Right renal pelvis (tissue), 4 donors: ENCODE data around the gene ANOS1. TPM values are rescaled to one million over a fixed set of nuclear protein-coding genes. Genes with fewer than 3 reads are reported as not detected.

Experiments used
- DNase-seq, 4 donors: peaks; one replicate each; pipeline ENCODE4 v3.0.0-alpha.2; 2013; ENCODE audit warnings: low read depth in 4 of 4, low spot score in 3 of 4, missing footprints in 1 of 4
- polyA plus RNA-seq, 4 donors: library from polyadenylated mRNA; unstranded; fragments of 120-200 nt; gene quantifications; one replicate each; pipeline ENCODE4 v1.2.1, GENCODE V29; 2013; ENCODE audit not compliant: insufficient read length in 4 of 4

Gene ANOS1
- polyA plus RNA-seq, 4 donors: 9.4 to 10.2 (median 9.8) TPM

- DNase-seq: no peak
Measured at GRCh38 chrX:8721536-8721935, 10.4 kb downstream of the ANOS1 start.

- no peak for DNase-seq
Measured at GRCh38 chrX:8720136-8720535, 11.8 kb downstream of the ANOS1 start.

GRCh38 chrX:8717354-8717753 lies 14.6 kb downstream of the ANOS1 start:
- DNase-seq: no peak

- DNase-seq: no peak
Measured at GRCh38 chrX:8714164-8714563, 17.8 kb downstream of the ANOS1 start.

- no peak for DNase-seq
Measured at GRCh38 chrX:8711401-8711800, 20.5 kb downstream of the ANOS1 start.

- no peak for DNase-seq
Measured at GRCh38 chrX:8704184-8704583, 27.8 kb downstream of the ANOS1 start.

- no peak for DNase-seq
Measured at GRCh38 chrX:8692871-8693270, 39.1 kb downstream of the ANOS1 start.

GRCh38 chrX:8689473-8689872 lies 42.5 kb downstream of the ANOS1 start:
- DNase-seq: no peak

- DNase-seq: no peak
Measured at GRCh38 chrX:8688776-8689175, 43.2 kb downstream of the ANOS1 start.

- DNase-seq: no peak
Measured at GRCh38 chrX:8684201-8684965, 47.6 kb downstream of the ANOS1 start.

GRCh38 chrX:8683687-8684086 lies 48.2 kb downstream of the ANOS1 start:
- no peak for DNase-seq

- DNase-seq: no peak
Measured at GRCh38 chrX:8679550-8679949, 52.4 kb downstream of the ANOS1 start.

GRCh38 chrX:8675006-8675630 lies 56.8 kb downstream of the ANOS1 start:
- DNase-seq: no peak

- DNase-seq: no peak
Measured at GRCh38 chrX:8673201-8673600, 58.7 kb downstream of the ANOS1 start.

- DNase-seq: no peak
Measured at GRCh38 chrX:8672176-8672575, 59.8 kb downstream of the ANOS1 start.

- no peak for DNase-seq
Measured at GRCh38 chrX:8668813-8669212, 63.1 kb downstream of the ANOS1 start.

- DNase-seq: no peak
Measured at GRCh38 chrX:8663325-8663724, 68.6 kb downstream of the ANOS1 start.

GRCh38 chrX:8657883-8658282 lies 74.1 kb downstream of the ANOS1 start:
- DNase-seq: no peak

- no peak for DNase-seq
Measured at GRCh38 chrX:8653956-8654355, 78.0 kb downstream of the ANOS1 start.

- no peak for DNase-seq
Measured at GRCh38 chrX:8649969-8650368, 82.0 kb downstream of the ANOS1 start.

- DNase-seq: no peak
Measured at GRCh38 chrX:8647176-8647575, 84.8 kb downstream of the ANOS1 start.

- no peak for DNase-seq
Measured at GRCh38 chrX:8639949-8640475, 91.9 kb downstream of the ANOS1 start.
